SK-N-MC (cell line): ENCODE data around the gene POLR3K.

Source experiments
- EZH2 ChIP-seq: fragments of 200-600 bp; sonication (generic); IDR thresholded peaks from one replicate; pipeline ENCODE4 v1.6.1; 2017; ENCODE audit warnings: antibody characterized with exemption
- POLR2AphosphoS5 ChIP-seq: IDR thresholded peaks from 2 replicates; pipeline ENCODE4 v1.6.1; 2012; ENCODE audit warnings: mild to moderate bottlenecking, low read depth, low read length, borderline replicate concordance

- TF ChIP-seq POLR2AphosphoS5 (no peak), EZH2 (no peak)
Observed at GRCh38 chr16:77273-77806, 23.9 kb upstream of the POLR3K start.
